Progenitor cell of endocrine pancreas (in vitro differentiated cells): Measurements from ENCODE around the gene MAPK8. TPM values are rescaled to one million over a fixed set of nuclear protein-coding genes. Genes with fewer than 3 reads are reported as not detected.
"Not testable (repeated sequence)": the region's sequence is repeated elsewhere in the genome, so short reads cannot be mapped to it uniquely, and the experiment has no call there.

ENCODE experiments used
- DNase-seq: peaks from one replicate; pipeline ENCODE4 v3.0.0; 2021; ENCODE audit warnings: low spot score; ENCODE audit not compliant: unreplicated experiment
- H3K27ac Mint-ChIP-seq: 2 replicates; pipeline ENCODE4 v1.8.0; 2021; ENCODE audit warnings: mild to moderate bottlenecking, moderate library complexity, mixed read lengths
- H3K27me3 Mint-ChIP-seq: 2 replicates; pipeline ENCODE4 v1.8.0; 2021; ENCODE audit warnings: mixed read lengths
- H3K36me3 Mint-ChIP-seq: 2 replicates; pipeline ENCODE4 v1.8.0; 2022; ENCODE audit warnings: mixed read lengths; ENCODE audit not compliant: insufficient read depth
- H3K4me1 Mint-ChIP-seq: 2 replicates; pipeline ENCODE4 v1.8.0; 2021; ENCODE audit warnings: low read depth, mixed read lengths
- H3K4me3 Mint-ChIP-seq: 2 replicates; pipeline ENCODE4 v1.8.0; 2021; ENCODE audit warnings: low read depth, mild to moderate bottlenecking, moderate library complexity, mixed read lengths
- H3K9me3 Mint-ChIP-seq: 2 replicates; pipeline ENCODE4 v1.8.0; 2021; ENCODE audit warnings: low read depth, mixed read lengths
- total RNA-seq: library from RNA; stranded (reverse); gene quantifications from 2 replicates; pipeline ENCODE4 v1.2.1, GENCODE V29; 2021
- TF ChIP-seq, protein P1 (sequence below): fragments of 200-600 bp; sonication (generic); IDR thresholded peaks from one replicate; pipeline ENCODE4 v1.5.0; 2021; ENCODE audit warnings: antibody characterized with exemption, mild to moderate bottlenecking; ENCODE audit not compliant: unreplicated experiment

The MAPK8 gene
- total RNA-seq, 1 donor from 2014 or later = 69.7 TPM

GRCh38 chr10:48272682-48273081 is 33.8 kb upstream of the MAPK8 start:
- Mint-ChIP-seq H3K4me3 (no peak overlapping the region), H3K4me1 (peaks cover 9% of the 10 kb centered on the region), H3K36me3 (no peaks in the 10 kb centered on the region), H3K27ac (no peak overlapping the region), H3K9me3 (peaks cover under 1% of the 10 kb centered on the region), H3K27me3 (peaks cover 15% of the 10 kb centered on the region)
- DNase-seq = no peak
- TF ChIP-seq, protein P1, sequence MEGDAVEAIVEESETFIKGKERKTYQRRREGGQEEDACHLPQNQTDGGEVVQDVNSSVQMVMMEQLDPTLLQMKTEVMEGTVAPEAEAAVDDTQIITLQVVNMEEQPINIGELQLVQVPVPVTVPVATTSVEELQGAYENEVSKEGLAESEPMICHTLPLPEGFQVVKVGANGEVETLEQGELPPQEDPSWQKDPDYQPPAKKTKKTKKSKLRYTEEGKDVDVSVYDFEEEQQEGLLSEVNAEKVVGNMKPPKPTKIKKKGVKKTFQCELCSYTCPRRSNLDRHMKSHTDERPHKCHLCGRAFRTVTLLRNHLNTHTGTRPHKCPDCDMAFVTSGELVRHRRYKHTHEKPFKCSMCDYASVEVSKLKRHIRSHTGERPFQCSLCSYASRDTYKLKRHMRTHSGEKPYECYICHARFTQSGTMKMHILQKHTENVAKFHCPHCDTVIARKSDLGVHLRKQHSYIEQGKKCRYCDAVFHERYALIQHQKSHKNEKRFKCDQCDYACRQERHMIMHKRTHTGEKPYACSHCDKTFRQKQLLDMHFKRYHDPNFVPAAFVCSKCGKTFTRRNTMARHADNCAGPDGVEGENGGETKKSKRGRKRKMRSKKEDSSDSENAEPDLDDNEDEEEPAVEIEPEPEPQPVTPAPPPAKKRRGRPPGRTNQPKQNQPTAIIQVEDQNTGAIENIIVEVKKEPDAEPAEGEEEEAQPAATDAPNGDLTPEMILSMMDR = no peak

DNA sequence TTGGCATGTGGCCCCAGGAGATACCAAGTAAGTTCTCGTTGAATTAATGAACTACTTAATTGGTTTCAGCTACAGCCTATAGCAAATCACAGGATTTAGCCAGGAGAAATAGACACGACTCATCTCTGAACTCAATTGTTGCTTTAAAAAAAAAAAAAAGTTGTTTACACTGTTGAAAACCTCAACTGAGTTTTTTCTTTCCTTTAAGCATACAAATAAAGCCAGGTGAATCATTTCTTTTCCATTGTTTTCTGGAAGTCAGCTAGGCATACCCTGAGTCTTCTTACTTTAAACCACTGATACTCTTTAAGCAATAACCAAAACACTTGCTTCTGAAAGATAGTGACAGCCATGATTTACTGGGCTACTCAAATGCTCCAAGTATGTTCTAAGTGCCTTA is 32.7 kb upstream of the MAPK8 start:
- peaks cover 10% of the 10 kb centered on the region for H3K9me3 Mint-ChIP-seq
- H3K27me3 Mint-ChIP-seq = peaks cover 15% of the 10 kb centered on the region
- H3K27ac Mint-ChIP-seq = no peak overlapping the region
- peaks cover 9% of the 10 kb centered on the region for H3K4me1 Mint-ChIP-seq
- no peak for DNase-seq
- H3K4me3 Mint-ChIP-seq = no peak overlapping the region
- TF ChIP-seq, protein P1 = no peak
- no peaks in the 10 kb centered on the region for H3K36me3 Mint-ChIP-seq

- Mint-ChIP-seq H3K4me1 (peaks cover 9% of the 10 kb centered on the region), H3K4me3 (no peak within 1 kb of the TSS), H3K27me3 (peaks cover 15% of the 10 kb centered on the region), H3K27ac (no peak within 1 kb of the TSS), H3K9me3 (peaks cover 10% of the 10 kb centered on the region), H3K36me3 (no peaks in the 10 kb centered on the region)
- TF ChIP-seq, protein P1 = no peak
- no peak for DNase-seq
These were observed 31.8 kb upstream of the MAPK8 start, which contains the start of gene FRMPD2 for GRCh38 chr10:48274636-48275035. FRMPD2 (minus strand) TSS chr10:48274696; CDS start chr10:48274567, 129 bp downstream.

GRCh38 chr10:48277093-48277492 is 29.4 kb upstream of the MAPK8 start:
- Mint-ChIP-seq H3K4me3 (no peak overlapping the region), H3K9me3 (peaks cover 16% of the 10 kb centered on the region), H3K27me3 (no peaks in the 10 kb centered on the region)

GRCh38 chr10:48279081-48279751 is 27.3 kb upstream of the MAPK8 start:
- peaks cover 8% of the 10 kb centered on the region for H3K4me1 Mint-ChIP-seq
- TF ChIP-seq, protein P1 = no peak
- DNase-seq = no peak
- H3K4me3 Mint-ChIP-seq = no peak overlapping the region
- H3K27ac Mint-ChIP-seq = no peak overlapping the region
- H3K27me3 Mint-ChIP-seq = peaks cover 3% of the 10 kb centered on the region
- H3K9me3 Mint-ChIP-seq = peaks cover 23% of the 10 kb centered on the region
- H3K36me3 Mint-ChIP-seq = peaks cover 3% of the 10 kb centered on the region

More at GRCh38 chr10:48277093-48277492, 29.4 kb upstream of the MAPK8 start:
- H3K4me1 Mint-ChIP-seq = peaks cover 9% of the 10 kb centered on the region
- TF ChIP-seq, protein P1 = no peak
- no peaks in the 10 kb centered on the region for H3K36me3 Mint-ChIP-seq
- no peak overlapping the region for H3K27ac Mint-ChIP-seq
- DNase-seq = no peak

DNA sequence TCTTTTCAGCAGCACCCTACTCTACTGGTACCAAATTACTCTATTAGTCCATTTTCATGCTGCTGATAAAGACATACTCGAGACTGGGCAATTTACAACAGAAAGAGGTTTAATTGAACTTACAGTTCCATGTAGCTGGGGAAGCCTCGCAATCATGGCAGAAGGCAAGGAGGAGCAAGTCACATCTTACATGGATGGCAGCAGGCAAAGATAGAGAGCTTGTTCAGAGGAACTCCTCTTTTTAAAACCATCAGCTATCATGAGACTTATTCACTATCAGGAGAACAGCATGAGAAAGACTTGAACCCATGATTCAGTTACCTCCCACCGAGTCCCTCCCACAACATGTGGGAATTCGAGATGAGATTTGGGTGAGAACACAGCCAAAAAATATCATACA is 24.8 kb upstream of the MAPK8 start:
- peaks cover 27% of the 10 kb centered on the region for H3K27me3 Mint-ChIP-seq
- H3K36me3 Mint-ChIP-seq, H3K4me3 Mint-ChIP-seq, H3K27ac Mint-ChIP-seq, DNase-seq, H3K4me1 Mint-ChIP-seq: not testable (repeated sequence)
- peaks cover 23% of the 10 kb centered on the region for H3K9me3 Mint-ChIP-seq
